Measurements from ENCODE around the gene ARHGAP26. TPM values are rescaled to one million over a fixed set of nuclear protein-coding genes. Genes with fewer than 3 reads are reported as not detected.

ARHGAP26 gene
- total and polyA plus RNA-seq, 9 donors, result 1.9 to 47.1 (median 12.0) TPM

- 93 to 98% (median 93%) methylated on average over 2 of the region's 2 CpGs for WGBS, 3 donors
- intact Hi-C loops (cut with DNase I), result no loop called here
Observed at GRCh38 chr5:142894315-142894714, 124.1 kb downstream of the ARHGAP26 start.

DNA sequence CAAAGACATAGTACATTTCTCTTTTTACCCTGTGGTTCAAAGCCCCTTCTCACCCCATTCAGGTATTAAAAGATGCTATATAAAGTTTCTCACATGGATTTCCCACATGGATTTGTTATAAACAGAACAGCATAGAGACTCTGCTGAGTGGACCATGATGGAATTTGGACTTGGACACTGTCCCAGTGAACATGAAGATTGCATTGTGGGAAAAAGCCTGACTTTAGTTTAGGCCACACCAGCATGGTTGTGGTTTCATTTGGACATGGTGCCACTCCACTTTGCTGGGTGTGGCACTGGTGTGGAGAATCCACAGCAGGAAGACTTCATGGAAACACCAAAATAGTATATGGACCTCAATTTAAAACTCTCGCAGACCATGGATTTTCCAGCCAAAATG, 124.6 kb downstream of the ARHGAP26 start:
- intact Hi-C loops (cut with DNase I), result no loop called here
- no peaks in the 10 kb centered on the region for H3K9me3 ChIP-seq
- H3K27me3 ChIP-seq, result no peaks in the 10 kb centered on the region
- no peak for DNase-seq
- no peak overlapping the region for H3K4me3 ChIP-seq
- TF ChIP-seq, protein P1, sequence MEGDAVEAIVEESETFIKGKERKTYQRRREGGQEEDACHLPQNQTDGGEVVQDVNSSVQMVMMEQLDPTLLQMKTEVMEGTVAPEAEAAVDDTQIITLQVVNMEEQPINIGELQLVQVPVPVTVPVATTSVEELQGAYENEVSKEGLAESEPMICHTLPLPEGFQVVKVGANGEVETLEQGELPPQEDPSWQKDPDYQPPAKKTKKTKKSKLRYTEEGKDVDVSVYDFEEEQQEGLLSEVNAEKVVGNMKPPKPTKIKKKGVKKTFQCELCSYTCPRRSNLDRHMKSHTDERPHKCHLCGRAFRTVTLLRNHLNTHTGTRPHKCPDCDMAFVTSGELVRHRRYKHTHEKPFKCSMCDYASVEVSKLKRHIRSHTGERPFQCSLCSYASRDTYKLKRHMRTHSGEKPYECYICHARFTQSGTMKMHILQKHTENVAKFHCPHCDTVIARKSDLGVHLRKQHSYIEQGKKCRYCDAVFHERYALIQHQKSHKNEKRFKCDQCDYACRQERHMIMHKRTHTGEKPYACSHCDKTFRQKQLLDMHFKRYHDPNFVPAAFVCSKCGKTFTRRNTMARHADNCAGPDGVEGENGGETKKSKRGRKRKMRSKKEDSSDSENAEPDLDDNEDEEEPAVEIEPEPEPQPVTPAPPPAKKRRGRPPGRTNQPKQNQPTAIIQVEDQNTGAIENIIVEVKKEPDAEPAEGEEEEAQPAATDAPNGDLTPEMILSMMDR (IDR thresholded peaks at IDR 0.05), result no peak
- no peak for TF ChIP-seq EP300 (IDR thresholded peaks at IDR 0.05)
- TF ChIP-seq POLR2A (IDR thresholded peaks at IDR 0.05), result no peak
- no peaks in the 10 kb centered on the region for H3K4me1 ChIP-seq (ENCODE audit: insufficient read depth)
- H3K27ac ChIP-seq, result no peak overlapping the region
- 88 to 99% (median 97%) methylated on average over 1 of the region's 1 CpG for WGBS, 3 donors
- no peaks in the 10 kb centered on the region for H3K36me3 ChIP-seq

More at GRCh38 chr5:142894315-142894714, 124.1 kb downstream of the ARHGAP26 start:
- Histone ChIP-seq H3K9me3 (no peaks in the 10 kb centered on the region), H3K4me3 (no peak overlapping the region), H3K36me3 (no peaks in the 10 kb centered on the region), H3K27ac (no peak overlapping the region), H3K4me1 (ENCODE audit: insufficient read depth) (no peaks in the 10 kb centered on the region), H3K27me3 (no peaks in the 10 kb centered on the region)
- no peak for DNase-seq
- TF ChIP-seq, protein P1 (IDR thresholded peaks at IDR 0.05), result no peak
- TF ChIP-seq POLR2A (IDR thresholded peaks at IDR 0.05), result no peak
- TF ChIP-seq EP300 (IDR thresholded peaks at IDR 0.05), result no peak

GRCh38 chr5:142896325-142897007, 126.3 kb downstream of the ARHGAP26 start:
- H3K9me3 ChIP-seq, result no peaks in the 10 kb centered on the region
- H3K36me3 ChIP-seq, result no peaks in the 10 kb centered on the region
- H3K27me3 ChIP-seq, result no peaks in the 10 kb centered on the region
- no peak for DNase-seq
- TF ChIP-seq, protein P1 (IDR thresholded peaks at IDR 0.05), result no peak
- TF ChIP-seq EP300 (IDR thresholded peaks at IDR 0.05) (no peak), POLR2A (IDR thresholded peaks at IDR 0.05) (no peak)
- WGBS, 3 donors, result 80 to 91% (median 87%) methylated on average over 2 of the region's 2 CpGs
- H3K4me3 ChIP-seq, result no peak overlapping the region
- H3K27ac ChIP-seq, result no peak overlapping the region
- H3K4me1 ChIP-seq (ENCODE audit: insufficient read depth), result peaks cover 10% of the 10 kb centered on the region
- intact Hi-C loops (cut with DNase I), result no loop called here

GRCh38 chr5:142897328-142897727, 127.2 kb downstream of the ARHGAP26 start:
- TF ChIP-seq EP300 (IDR thresholded peaks at IDR 0.05), result no peak
- TF ChIP-seq, protein P1 (IDR thresholded peaks at IDR 0.05), result no peak
- TF ChIP-seq POLR2A (IDR thresholded peaks at IDR 0.05), result no peak
- Histone ChIP-seq H3K27ac (no peak overlapping the region), H3K36me3 (no peaks in the 10 kb centered on the region), H3K9me3 (no peaks in the 10 kb centered on the region), H3K4me3 (no peak overlapping the region), H3K27me3 (no peaks in the 10 kb centered on the region), H3K4me1 (ENCODE audit: insufficient read depth) (peaks cover 10% of the 10 kb centered on the region)
- no peak for DNase-seq
- WGBS, 3 donors, result 88 to 99% (median 93%) methylated on average over 4 of the region's 4 CpGs
- intact Hi-C loops (cut with DNase I), result no loop called here
